SHP77 (cell line): ENCODE results near the gene COPZ2.
"Not testable (repeated sequence)": the region's sequence is repeated elsewhere in the genome, so short reads cannot be mapped to it uniquely, and the experiment has no call there.

ENCODE experiments used
- DNase-seq, 2 experiments: peaks; one replicate each; lab custom pipeline; 2025; lab: John Stamatoyannopoulos, UW

COPZ2 gene

GRCh38 chr17:48004983-48005382 lies 32.6 kb downstream of the COPZ2 start:
- DNase-seq, result no peak

- DNase-seq, result no peak
Observed at GRCh38 chr17:48003417-48004151, 34.0 kb downstream of the COPZ2 start.

- no peak for DNase-seq
Observed at GRCh38 chr17:48002916-48003416, 34.6 kb downstream of the COPZ2 start.

GRCh38 chr17:48002266-48002915 lies 35.2 kb downstream of the COPZ2 start:
- DNase-seq, result no peak

- DNase-seq, result not testable (repeated sequence)
Observed at GRCh38 chr17:48001657-48002056, 35.9 kb downstream of the COPZ2 start.

- DNase-seq, result no peak
Observed at GRCh38 chr17:48001197-48001596, 36.4 kb downstream of the COPZ2 start.

GRCh38 chr17:47999582-47999981 lies 38.0 kb downstream of the COPZ2 start:
- no peak for DNase-seq

GRCh38 chr17:47998044-47998443 lies 39.6 kb downstream of the COPZ2 start:
- DNase-seq, result no peak

- no peak for DNase-seq
Observed at GRCh38 chr17:47997586-47997985, 40.0 kb downstream of the COPZ2 start.

- DNase-seq, result no peak
Observed at GRCh38 chr17:47996201-47996600, 41.4 kb downstream of the COPZ2 start.

GRCh38 chr17:47995241-47995935 lies 42.2 kb downstream of the COPZ2 start:
- DNase-seq, result no peak

GRCh38 chr17:47994724-47995123 lies 42.9 kb downstream of the COPZ2 start:
- no peak for DNase-seq

GRCh38 chr17:47993964-47994363 lies 43.6 kb downstream of the COPZ2 start:
- no peak for DNase-seq

- no peak for DNase-seq
Observed at GRCh38 chr17:47993031-47993564, 44.5 kb downstream of the COPZ2 start.

GRCh38 chr17:47992216-47992615 lies 45.4 kb downstream of the COPZ2 start:
- DNase-seq, result no peak

GRCh38 chr17:47990962-47991731 lies 46.5 kb downstream of the COPZ2 start:
- no peak for DNase-seq

- no peak for DNase-seq
Observed at GRCh38 chr17:47989700-47990099, 47.9 kb downstream of the COPZ2 start.

- DNase-seq, result no peak
Observed at GRCh38 chr17:47989159-47989558, 48.4 kb downstream of the COPZ2 start.

- DNase-seq, result not testable (repeated sequence)
Observed at GRCh38 chr17:47988445-47988844, 49.2 kb downstream of the COPZ2 start.

- DNase-seq, result peak; percentile 28 to 60
Observed at GRCh38 chr17:47987240-47987835, 50.3 kb downstream of the COPZ2 start.

- no peak for DNase-seq
Observed at GRCh38 chr17:47986520-47986919, 51.1 kb downstream of the COPZ2 start.
